HG03460 (cell line): ENCODE results near the gene BCLAF3.

Experiments used
- ATAC-seq: cut with Tn5 transposase; IDR thresholded peaks from one replicate; pipeline ENCODE4 v1.9.1; 2021; ENCODE audit not compliant: unreplicated experiment

The BCLAF3 gene

DNA sequence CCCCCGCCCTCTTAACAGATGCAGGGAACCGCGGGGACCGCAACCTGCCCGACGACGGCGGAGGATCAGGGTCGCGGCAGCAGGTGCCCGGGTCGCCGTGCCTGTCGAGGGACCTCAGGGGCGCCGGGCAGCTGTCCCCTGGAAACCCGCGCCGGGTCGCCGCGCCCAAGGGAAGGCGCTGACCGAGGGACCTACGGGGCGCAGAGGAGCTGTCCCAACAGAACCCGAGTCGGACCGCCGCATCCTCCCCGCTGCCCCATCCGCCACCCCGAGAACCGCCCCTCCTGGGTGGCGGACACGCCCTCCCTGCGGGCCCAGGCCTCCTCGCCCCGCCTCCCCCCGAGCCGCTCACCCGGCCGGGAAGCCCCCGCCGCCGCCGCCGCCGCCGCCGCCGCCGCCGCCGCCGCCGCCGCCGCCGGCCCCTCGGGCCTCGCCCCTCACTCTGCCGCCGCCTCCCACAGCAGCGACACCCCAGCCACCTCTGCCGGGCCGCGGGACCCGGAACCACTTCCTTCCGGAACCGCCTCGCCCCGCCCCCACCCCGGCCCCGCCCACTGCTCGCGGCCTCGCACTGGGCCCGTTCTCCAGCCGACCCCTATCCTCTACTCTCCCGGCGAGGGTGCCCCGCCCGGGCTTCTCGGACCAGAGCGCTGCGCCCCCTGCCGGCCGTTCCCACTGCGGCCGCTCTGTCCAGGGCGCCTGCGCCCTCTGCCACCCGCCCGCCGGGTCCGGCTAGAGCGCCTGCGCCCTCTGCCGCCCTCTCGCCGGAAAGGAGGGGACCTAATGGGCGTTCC is at the start of gene BCLAF3:
Gene BCLAF3 (minus strand): TSS at position 506 of the 794 bp plus-strand sequence. CDS start 20,797 bp downstream, outside the sequence.
- ATAC-seq, result peak; percentile 93

DNA sequence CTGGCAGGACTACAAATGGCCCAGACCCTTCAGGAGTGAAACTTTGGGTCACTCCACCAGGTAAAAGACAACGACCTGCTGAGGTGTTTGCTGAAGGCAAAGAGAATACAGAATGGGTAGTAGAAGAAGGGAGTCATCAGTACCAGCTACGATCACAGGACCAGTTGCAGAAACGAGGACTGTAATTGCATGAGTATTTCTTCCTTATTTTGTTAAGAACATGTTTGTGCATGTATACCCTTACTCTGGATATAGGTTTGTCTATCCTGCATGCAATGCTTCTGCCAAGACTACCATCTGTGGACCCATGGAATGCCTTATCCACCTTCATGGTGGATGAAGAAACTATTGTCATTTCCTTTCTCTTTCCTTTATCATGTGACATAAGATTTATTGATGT is 48.1 kb upstream of the BCLAF3 start:
- ATAC-seq, result no peak

DNA sequence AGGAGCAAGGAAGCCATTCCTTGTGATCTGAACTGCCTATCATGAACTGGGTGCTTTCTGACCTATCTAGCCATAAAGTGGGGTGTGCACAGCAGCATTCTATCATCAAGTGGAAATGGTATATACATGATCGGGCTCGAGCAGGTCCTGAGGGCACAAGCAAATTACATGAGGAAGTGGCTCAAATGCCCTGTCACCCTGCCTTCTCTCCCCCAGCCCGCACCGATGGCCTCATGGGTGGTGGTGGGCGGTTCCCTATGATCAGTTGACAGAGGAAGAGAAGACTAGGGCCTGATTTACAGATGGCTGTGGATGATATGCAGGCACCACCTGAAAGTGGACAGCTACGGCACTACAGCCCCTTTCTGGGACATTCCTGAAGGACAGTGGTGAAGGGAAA is 46.3 kb upstream of the BCLAF3 start:
- ATAC-seq, result no peak

DNA sequence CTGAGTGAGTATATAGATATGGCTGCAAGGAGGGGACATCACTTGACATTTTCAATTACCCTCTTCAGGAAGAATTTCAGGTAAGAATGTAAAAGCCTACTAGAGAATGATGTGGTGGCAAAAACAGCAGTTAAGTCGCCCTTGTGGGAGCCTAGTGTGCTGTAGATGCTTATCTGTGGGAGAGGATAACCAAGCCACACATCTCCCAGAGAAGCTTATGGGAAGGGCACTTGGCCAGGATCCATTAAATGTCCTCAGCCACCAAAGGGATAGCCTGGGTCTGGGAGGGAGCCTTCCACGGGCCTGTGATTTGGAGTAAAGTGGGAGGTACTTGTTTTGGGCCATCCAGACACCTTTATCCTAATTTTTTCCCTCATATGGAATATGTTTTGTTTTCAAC is 41.3 kb upstream of the BCLAF3 start:
- no peak for ATAC-seq

DNA sequence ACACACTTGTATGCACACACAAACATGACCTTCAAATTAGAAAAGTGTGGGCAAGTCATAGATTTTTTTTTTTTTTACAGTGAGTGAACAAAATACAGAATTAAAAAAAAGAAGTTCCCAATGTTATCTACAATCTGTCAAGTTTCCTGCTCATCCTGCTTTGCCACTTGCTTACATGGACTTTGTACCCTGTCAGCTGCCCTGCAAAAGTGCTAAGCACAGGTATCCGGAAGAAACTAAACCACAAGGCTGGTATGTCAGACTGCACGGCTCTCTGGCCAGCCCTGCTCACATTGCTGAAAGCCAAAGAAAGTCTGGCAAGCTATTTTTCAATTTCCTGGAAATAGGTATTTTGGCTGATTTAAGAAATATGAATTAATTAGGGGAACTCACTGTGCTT is 38.9 kb upstream of the BCLAF3 start:
- ATAC-seq, result no peak

DNA sequence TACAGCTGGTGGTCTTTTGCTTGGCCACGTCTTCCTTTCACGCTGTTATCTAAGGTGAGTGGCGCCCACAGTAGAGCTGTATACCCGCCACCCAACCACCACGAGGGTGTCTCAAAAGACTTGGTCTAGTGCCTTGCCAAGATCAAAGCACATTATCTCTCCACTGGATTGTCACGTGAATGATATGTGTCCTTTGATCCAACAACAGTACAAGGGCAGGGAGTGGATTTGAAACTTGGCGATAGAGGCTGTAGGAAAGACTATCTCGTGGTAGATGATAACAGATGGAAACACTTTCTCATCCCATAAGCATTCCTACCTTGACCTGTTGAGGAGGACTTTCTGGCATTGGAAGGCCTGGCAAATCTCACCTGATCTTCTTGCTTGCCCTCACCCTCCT is 37.7 kb upstream of the BCLAF3 start:
- ATAC-seq, result no peak

DNA sequence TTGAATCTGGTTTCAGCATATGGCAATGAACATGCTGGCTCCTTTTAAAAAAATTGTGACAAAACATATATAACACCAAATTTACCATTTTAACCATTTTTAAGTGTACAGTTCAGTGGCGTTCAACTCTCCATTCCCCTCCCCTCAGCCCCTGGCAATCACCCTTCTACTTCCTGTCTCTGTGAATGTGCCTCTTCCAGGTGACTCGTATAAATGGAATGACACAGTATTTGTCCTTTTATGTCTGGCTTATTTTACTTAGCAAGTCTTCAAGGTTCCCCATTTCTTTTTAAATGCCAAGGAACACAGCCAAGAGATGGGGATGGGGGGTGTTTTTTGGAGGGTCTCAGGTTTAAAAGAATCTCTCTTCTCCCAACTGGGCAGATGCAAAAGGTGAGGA is 35.4 kb upstream of the BCLAF3 start:
- ATAC-seq, result no peak

DNA sequence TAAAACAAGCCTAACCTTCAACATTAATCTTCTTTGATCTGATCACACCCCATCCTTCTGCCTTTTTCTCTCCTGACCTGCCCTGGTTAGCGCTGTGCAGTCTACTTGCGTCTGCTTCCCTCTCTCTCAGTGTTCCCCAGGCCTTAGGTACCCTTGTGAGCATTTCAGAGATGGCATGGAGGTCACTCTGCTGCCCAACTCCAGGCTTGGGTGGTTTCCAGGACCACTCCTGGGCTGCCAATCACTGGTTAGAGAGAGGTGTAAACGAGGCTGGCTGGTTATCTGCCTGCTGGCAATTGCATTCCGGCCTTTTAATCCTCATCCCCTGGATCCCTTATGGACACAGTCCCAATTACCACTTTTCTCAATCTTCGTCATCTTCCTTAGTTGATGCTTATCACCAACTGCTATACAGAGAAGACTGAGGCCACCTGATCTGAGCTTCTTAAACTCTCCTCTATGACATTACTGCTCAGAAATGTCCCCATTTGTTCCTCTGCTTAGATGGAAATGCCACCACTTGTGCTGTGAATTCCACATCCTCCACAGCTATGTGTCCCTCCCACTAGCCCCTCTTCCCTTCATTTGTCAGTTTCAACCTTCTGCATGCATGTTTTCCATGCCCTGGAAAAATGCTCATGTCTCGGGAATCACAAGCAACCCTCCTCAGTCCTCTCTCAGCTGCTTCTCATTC is 29.0 kb upstream of the BCLAF3 start:
- ATAC-seq, result no peak

DNA sequence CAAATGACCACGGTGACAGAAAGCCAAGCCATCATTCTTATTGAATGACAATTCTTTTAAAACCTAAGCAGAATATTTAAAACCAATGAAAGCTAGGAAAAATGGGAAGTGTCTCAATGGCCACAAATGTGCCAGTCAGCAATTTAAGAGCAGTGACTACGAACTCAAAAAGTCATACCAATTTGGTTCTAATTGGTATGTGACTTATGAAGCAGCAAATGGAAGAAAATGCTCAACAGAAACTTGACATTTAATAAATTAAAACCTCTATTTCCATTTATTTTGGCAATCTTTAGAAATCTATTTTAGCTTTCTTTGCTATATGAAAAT is 25.7 kb upstream of the BCLAF3 start:
- no peak for ATAC-seq

DNA sequence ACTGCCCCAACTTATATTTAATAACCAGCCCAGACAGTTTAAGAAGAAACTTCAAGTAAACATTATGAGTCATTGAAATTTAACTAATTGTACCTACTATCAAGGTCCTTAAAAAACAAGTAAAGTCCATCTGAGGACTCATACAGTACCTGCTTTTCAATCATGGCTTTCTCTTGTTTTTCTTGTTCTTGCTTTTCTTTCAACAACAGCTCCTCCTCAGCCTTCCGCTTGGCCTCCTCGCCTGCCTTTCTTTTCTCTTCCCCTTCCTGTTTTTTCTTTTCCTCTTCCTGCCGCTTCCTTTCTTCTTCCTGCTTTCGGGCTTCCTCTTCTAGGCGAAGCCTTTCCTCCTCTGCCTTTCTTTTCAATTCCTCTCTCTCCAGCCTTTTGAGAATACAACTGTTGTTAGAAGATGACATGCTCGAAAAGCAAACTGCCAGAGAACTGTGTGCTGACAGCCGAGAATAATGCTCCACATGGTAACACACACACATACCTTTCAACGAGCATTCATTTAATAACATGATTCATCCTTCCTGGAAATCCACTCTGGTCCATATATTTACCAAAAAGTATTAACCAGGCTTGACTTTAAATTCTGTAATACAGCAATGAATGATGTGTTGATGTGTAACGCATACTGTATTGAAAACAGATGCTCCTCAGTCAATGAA is 25.2 kb upstream of the BCLAF3 start:
- ATAC-seq, result no peak

DNA sequence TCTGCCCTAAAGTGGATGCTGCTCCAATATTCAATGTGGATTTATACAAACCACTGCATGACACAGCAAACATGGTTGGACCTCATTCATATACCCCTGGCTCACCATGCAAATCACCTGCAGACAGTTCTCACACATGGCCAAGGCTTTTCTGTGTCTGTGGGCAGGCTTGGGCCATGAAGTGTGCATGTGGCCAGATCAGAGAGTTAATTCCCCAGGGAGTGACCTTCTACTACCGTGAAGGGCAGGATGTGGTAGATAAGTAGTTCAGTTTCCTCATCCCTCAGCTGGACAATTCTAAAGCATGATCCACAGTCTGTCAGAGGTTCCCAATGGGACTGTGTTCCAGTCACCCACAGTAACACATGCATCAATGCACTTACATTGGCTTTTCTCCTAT is 24.6 kb upstream of the BCLAF3 start:
- ATAC-seq, result no peak

DNA sequence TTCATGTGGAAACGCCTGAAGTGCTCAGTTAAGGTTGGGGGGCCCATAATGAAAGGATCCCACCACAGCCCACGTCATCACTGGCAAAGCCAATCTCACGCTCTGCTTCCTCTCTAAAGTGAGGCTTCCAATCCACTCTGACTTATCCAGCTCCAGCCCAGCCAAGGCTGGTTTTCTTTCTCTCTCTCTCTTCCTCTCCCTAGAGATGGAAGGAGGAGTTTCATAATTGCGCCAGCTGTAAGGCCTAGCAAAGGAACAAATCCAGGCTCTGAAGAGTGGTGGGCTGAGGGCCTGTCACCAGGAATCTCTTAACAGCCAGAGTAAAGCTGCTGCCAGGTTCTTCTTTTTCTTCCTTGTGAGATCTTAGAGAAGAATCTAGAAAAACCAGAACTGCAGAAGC is 20.7 kb upstream of the BCLAF3 start:
- ATAC-seq, result no peak

DNA sequence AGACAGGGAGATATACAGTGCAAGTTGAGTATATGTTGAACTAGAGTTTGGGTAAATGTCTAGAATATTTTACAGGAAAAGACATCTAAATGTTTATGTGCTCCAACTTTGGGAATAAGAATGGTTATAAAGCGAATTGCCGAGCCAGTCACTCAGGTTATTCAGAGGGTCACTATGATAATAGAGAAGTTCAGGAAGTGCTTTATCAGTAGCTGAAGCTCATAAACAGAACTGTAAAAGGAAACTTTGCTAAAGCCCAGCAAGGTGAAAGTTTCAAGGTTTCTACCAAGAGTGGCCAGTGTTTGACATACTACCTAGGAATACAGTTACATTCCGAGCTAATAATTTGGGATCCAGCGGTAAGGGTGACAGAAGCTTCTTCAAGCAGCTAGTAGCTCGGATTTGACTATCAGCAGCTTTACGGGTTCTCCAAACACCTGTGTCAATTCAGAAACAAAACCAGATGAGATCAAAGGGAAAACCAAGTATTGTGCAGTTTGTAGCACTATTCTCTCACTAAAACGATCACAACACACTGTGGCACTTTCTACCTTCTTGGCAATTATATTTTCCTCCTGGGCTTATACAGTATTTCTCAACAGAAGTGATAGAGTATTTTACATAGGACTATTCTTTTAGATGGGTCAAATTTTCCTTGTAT is 17.2 kb upstream of the BCLAF3 start:
- no peak for ATAC-seq

DNA sequence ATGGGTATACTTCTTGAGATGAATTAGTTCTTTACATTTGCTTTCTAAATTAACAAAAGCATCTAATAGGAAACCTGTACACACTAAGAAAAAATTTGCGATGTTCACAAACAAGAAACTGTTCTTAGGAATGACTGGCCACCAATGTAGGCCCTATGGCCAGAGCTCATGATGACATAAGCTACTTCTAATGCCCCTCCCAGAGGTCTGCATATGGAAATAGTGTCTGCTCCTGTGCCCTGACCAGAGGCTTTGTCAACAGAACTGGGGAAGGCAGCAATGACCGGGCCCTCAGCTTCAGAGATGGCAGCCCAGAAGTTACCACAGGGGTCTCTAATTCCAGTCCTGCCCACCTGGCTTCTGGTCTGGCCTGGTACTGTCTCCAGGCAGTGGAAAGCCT is 15.0 kb upstream of the BCLAF3 start:
- no peak for ATAC-seq

DNA sequence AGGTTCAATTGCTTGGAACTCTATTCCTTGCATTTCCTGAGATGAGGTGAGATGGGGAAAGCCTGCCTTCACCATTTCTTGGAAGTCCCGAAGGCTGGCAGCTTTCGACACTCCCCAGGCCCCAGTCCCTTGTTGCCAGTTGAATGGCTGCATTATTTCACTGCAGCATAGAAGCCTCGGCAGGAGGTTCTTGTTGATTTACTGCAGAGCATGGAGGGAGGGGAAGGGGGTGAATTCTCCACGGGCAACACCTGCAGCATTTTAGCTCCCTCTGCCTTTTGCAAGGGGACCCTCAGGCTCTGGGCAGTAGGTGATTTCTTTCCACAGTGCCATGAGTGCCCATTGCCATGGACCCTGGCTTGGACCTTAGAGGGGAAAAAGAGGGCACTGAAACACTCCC is 10.7 kb upstream of the BCLAF3 start:
- no peak for ATAC-seq

DNA sequence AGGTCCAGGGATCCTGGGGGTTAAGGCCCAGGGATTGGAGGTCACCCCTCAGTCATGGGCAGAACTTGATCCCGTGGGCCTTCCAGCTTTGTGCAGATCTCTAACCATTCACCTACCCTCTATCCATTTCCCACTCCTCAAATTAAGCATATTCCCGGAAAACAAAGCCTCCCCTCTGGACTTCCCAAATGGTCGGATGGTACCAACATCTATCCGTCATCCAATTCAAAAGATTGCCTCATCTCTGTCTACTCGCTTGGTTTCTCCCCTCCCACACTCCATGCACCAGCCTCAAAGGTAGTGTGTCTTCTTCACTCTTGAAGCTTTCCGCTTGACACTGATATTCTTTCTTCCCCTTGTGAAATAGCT is 473 bp upstream of the BCLAF3 start:
- ATAC-seq, result no peak

DNA sequence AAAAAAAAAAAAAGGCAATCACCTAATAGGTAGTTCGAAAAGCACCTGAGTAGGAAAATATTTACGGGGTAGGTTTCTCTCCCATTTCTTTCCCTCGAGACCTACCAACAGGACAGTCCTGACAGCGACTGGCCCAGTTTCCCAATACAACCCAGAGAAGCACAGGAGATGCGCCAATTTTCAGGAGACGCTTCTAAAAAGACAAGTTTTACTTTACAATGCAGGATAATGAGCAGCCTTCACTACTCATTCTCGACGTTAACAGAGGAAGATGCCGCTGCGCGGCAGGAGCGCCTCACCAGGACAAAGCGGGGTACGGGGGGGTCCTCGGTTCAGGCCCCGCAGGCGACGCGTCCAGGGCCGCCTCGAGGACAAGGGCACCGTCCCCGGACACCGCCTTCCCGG is 708 bp downstream of the BCLAF3 start:
- peak; percentile 23 for ATAC-seq

DNA sequence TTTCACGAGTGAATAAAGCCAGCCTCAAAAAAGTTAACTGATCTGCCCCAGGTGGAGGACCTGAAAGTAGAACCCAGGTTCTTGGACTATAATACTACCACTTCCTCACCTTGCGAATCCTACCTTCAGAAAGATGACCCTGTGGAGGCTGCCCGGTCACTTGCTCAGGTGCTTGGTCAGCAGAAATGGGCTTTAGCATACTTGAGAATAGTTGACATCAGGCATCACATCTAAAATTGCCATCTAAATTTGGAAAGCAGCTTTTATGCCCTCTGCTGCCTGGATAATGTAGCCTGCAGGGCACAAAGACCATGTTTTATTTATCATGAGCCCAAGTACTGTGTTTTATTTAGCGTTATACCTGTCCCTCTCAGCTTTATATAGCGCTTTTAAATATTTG is 3.0 kb downstream of the BCLAF3 start:
- no peak for ATAC-seq

DNA sequence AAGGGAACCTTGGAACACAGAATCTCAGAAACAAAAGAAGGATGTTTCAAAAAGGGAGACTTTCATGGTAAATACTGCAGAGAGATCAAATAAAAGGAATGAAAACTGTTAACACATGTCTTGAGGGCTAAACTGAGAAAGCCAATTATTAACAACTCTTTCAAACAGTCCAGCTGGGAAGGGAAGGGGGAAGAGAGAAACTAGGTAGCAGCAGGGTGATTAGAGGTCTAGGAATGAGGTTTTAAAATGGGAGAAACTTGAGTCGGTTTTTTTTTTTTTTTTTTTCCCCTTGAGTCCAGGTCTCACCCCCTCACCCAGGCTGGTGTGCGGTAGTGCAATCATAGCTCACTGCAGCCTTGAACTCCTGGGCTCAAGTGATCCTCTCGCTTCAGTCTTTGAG is 4.3 kb downstream of the BCLAF3 start:
- ATAC-seq, result no peak

DNA sequence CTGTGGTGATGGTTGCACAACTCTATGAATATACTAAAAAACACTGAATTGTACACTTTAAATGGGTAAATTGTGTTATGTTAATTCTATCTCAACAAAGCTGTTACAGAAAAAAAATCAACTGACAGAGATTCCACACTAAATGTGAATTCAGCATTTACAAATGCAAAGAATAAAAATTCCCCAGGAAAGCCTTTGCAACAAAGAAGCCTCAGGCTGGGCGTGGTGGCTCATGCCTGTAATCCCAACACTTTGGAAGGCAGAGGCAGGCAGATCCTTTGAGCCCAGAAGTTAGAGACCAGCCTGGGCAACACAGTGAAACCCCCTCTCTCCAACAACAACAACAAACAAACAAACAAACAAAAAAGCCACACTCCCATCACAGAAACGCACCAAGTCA is 8.9 kb downstream of the BCLAF3 start:
- ATAC-seq, result no peak

DNA sequence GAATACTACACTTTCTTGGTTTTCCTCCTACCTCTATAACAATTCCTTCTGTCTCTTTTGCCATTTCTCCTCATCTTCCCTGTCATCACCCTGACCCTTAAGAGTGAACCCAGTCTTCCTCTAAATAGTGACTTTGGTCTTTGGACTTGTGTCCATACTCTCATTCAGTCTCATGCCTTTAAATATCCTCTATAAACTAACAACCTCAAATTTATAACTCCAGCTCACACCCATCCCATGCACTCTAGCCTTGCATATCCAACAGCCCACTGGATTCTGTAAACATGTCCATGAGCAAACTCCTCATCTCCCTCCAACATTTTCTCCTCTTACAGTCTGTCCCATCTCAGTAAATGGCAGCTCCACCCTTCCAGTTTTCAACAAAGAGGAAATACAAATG is 15.0 kb downstream of the BCLAF3 start:
- no peak for ATAC-seq

DNA sequence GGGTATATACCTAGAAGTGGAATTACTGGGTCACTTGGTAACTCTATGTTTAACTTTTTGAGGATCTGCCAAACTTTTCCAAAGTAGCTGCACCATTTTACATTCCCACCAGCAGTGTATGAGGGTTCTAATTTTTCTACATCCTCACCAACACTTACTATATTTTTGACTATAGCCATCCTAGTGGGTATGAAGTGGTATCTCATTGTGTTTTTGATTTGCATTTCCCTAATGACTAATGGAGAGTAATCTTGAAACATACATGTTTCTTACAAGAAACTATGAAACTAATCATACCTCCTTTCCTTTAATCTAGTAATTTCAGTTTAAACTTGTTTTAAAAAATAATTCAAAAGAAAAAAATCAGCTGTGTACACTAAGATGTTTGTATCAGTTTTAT is 17.9 kb downstream of the BCLAF3 start:
- no peak for ATAC-seq
